OCI-M2 (cell line): ENCODE results near the gene CEBPB.
"Not testable (repeated sequence)": the region's sequence is repeated elsewhere in the genome, so short reads cannot be mapped to it uniquely, and the experiment has no call there.

ENCODE experiments used
- DNase-seq: peaks from one replicate; lab custom pipeline; 2025; ENCODE audit not compliant: unreplicated experiment; lab: John Stamatoyannopoulos, UW

CEBPB gene

DNA sequence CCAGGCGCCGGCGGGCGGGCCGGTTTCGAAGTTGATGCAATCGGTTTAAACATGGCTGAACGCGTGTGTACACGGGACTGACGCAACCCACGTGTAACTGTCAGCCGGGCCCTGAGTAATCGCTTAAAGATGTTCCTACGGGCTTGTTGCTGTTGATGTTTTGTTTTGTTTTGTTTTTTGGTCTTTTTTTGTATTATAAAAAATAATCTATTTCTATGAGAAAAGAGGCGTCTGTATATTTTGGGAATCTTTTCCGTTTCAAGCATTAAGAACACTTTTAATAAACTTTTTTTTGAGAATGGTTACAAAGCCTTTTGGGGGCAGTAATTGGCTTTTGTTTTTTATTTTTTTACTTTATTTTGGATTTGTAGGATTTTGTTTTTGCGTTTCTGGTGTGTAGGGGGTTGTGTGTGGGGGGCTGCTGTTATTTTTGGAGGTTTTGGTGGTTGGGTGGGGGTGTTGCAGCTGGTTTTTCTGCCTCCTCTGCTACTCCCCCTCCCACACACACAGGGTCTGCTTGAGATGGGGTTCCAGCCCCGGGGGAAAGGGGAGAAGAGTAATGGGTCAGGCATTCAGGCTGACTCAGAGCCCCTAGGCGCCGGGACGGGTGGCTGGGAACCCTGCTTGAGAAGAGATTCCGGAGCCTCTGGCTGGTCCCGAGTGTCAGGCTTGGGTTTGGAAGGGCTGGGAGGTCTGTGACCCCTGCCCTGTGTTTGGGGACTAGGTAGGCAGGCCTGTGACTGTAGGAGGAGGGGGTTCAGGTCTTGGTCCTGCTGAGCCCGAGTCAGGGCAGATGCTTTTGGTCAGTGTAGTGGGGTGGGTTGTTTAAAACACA lies 2.0 kb downstream of the CEBPB start:
- DNase-seq, result peak; percentile 56

DNA sequence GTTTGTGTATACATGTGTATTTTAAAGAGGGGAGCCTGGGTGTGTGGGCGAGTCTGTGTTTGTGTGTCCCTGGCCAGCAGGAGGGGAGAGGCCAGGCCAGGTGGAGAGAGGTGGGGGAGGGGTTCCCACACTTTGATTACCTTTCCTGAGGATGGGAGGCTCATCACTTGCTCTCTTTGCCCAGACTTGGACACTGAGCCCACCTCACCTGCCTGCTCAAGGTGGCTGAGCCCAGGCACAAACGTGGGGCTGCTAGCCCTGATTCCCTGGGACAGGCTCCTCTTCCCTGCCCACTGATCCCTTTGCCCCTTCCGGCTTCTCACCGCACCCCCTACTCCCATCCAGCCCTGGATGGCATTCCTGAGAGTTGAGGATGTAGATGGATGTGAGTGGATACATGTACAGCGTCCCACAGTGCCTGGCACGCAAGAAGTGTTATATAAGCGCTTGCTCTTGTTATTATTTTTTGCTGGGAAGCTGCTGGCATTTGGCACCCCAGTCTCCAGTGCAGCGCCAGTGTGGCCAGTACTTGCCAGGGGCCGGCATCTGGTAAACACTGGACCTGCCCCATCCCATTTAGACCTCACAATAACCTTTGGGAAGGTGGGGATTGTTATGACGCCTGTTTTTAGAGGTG lies 2.7 kb downstream of the CEBPB start:
- no peak for DNase-seq

DNA sequence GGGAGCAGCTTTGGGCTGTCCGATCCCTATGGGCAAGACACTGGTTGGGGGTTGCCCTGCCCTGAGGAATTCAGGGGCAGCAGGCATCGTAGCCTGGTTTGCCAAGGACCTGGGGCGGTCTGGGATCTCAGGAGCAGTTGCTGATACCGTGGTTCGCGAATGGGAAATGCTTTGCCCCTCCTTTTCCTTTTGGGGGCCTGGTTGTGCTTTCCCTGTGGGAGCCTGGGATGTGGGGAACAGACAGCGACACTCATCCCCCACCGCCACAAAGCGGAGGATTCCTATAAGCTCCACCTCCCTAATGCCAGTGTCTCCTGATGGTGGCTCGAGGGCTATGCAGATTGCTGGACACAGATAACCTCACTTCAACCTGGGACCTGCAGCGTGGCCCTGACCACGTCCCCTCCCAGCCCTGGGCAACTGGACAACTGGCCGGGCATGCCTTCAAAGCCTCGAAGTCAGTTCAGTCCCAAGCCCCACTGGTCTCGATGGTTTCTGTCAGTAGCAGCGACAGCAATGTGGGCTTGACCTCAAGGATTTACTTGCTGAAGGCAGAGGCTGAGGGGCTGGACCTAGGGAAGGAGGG lies 3.3 kb downstream of the CEBPB start:
- no peak for DNase-seq

DNA sequence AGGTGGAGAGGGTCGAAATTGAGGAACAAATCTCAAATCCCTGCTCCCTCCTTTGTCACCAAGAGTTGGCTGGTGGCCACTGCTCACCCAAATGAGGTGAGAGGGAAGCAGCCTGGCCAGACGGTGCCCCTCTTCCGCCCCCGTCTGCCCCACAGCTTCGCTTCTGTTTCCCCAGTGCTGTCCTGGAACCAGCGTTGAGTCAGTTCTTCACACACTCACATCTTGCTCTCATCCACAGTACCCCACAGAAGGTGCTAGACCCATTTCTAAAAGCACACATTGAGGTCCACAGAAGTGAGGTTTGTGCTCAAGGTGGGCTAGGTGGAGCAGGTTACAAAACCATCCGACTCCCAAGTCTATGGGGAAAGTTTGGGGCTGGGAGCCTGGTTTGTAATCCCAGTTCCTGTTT lies 3.8 kb downstream of the CEBPB start:
- DNase-seq, result no peak

DNA sequence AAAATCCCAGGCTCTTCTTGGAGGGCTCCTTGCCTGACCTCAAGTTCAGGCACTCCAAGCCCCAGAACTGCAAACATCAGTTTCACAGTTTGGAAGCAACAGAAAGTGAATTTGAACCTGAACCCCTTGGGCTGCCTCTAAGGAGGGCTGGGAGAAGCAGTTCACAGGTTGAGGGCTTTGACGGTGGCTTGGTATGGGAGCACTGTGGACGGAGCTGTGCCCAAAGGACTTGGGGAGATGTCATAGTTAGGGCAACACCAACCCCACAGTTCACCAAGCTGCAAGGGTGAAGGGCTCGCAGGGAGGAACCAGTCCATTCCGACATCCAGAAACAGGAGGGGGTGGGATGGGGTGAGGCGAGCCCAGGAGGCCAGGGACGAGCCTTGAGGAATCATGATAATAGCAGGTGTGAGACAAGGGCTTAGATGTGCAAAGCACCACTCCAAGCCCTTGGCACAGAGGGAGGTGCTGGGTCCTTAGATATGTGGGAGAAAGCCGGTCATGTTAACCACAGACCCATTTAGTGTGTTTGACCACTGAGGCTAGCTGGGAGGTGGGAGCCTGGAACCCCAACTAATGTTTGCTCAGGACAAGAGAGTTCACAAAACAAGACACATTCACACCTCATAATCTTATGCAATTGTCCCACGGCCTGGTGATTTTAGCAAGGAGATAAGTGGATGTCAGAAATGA lies 4.3 kb downstream of the CEBPB start:
- no peak for DNase-seq

DNA sequence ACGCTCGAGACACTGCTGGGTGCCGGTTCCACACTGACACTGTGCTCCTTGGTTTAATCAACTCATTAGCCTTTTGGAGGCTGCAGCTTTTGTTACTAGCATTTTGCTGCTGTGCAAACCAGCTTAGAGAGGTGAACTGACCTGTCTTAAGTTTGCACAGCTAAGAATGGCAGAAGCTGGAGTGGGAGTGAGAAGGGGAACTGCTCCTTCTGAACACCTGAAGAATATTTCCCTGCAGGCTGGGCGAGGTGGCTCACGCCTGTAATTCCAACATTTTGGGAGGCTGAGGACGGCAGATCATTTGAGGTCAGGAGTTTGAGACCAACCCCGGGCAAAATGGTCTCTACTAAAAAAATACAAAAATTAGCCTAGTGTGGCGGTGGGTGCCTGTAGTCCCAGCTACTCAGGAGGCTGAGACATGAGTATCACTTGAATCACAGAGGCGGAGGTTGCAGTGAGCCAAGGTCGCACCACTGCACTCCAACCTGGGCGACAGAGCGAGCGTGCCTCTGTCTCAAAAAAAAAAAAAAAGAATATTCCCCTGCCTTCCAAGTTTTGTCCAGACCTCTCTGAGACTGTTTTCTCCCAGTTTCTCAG lies 5.0 kb downstream of the CEBPB start:
- DNase-seq, result no peak

DNA sequence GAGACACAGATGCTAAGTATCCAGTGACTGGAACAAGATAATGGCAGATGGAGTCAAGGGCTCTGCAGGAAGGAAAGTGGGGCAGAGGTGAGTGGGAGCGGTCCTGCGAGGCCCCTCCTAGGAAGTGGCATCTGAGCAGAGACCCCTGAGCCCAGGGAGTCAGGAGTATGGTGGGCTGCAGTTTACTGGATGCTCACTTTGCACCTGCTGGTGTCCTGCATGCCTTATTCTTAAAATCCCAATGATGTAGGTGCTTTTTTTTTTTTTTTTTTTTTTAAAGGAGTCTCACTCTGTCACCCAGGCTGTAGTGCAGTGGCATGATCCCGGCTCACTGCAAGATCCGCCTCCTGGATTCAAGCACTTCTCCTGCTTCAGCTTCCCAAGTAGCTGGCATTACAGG lies 5.6 kb downstream of the CEBPB start:
- DNase-seq, result no peak

DNA sequence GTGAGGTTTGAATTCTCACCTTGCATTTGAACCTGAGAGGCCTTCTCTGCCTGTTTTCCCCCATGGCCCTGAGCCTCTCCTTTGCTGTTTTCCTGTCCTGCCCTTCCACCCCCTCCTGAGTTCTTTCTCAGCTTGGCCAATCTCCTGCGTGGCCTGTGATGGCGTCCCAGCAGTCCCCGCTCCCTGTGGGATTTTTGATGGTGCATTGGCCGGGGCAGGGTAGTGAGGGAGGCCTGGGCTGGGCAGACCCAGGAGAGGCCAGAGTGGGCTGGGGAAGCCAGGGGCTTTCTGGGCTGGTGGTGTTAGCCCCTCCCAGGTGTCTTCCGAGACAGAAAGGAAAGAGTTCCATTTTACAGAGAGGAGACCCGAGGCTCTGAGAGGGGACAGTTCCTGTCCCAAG lies 6.3 kb downstream of the CEBPB start:
- no peak for DNase-seq

DNA sequence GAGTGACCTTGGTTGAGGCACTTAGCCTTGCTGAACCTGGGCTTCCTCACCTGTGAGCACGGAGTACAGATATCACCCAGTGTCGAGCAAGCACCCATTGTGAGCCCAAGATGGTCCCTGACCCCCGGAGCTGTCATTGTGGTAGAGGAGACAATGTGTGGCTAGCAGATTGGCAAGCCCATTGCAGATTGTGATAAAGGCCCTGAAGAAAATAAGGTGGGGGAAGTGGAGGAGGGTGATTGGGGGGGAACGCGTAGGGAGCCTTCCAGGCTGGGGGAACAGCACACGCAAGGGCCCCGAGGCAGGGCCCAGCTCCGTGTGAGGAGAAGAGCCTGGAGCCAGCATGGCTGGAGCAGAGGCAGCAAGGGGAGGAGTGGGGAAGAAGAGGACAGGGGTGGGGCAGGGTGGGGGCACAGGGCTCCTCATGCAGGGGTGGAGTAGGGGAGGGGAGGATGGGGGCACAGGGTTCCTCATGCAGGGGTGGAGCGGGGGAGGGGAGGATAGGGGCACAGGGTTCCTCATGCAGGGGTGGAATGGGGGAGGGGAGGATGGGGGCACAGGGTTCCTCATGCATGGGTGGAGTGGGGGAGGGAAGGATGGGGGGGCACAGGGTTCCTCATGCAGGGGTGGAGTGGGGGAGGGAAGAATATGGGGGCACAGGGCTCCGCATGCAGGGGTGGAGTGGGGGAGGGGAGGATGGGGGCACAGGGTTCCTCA lies 7.0 kb downstream of the CEBPB start:
- DNase-seq, result no peak

DNA sequence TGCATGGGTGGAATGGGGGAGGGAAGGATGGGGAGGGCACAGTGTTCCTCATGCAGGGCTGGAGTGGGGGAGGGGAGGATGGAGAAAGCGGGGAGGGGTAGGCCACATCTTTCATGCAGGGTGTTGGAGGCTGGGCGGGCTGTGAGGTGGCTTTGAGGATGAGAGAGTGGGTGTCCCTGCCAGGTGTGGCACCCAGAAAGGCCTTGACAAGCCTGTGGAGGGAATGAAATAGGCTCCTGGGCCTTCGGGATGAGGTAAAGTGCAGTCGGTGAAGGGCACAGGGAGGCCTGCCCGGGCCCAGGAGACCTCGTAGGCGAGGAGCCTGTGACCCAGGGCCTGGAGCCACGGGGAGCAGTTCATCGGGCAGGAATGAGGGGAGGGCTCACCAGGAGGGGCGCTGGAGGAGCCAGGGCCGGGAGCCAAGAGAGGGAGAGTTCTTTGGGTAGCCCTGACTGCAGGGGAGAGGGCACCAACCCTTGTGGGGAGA lies 7.6 kb downstream of the CEBPB start:
- no peak for DNase-seq

DNA sequence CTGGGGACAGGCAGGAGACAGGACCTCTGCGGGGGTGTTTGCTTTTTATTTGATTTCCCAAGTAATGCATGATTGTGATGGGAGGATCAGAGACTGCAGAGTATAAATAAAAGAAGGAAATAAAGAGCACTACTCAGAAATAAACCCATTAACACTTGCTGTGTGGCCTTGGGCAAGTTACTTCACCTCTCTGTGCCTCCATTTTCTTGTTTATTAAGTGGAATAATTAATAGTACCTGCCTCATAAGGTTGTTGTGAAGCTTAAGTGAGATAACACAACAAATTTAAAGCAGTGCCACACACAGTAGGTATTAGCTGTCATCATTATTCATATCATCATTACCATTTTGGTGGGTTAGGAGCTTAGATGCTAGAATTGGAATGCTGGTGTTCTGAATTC lies 8.1 kb downstream of the CEBPB start:
- DNase-seq, result no peak

DNA sequence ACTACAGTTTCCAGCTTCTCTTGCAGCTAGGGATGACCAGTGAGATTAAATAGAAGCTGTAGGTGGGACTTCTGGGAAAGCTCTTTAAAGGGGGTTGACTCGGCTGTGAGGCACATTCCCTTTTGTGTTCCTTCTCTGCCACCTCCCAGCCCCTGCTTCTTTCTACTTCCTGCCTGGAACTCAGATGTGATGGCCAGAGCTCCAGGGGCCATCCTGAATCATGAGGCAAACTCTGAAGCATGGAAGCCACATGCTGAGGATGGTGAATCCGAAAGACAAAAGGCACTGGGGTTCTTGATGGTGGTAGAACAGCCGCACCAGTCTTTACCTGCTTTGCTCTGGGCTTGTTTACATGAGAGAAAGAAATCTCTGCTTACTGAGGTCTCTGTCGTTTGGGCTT lies 9.1 kb downstream of the CEBPB start:
- DNase-seq, result no peak

DNA sequence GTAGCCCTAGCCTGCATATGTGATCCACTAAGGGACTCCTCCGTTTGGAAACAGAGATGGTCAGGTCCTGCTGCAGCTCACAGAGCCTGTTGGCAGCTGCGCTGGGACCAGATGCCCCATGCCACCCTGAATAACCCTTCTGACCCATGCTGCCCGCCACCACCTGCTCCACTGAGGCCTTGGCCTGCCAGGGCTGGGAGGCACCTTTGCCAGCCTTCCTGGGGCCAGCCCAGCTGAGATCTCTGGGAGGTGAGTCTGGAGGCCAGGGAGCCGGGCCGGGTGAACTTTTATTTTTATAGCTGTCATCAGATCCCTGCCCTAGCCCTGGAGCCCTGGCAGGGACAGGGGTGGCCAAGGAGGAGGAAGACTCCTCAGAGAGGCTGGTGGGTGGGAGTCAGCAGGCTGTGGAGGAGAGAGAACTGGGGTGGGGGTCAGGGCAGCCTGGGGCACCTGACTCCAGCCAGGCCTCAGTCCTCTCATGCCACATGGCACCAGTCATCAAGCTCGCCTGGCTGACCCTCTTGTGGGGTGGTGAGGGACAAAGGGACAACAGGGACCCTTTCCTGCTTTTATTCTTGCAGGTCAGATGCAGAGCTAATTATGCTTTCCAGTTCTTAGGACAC lies 10.0 kb downstream of the CEBPB start:
- DNase-seq, result no peak

DNA sequence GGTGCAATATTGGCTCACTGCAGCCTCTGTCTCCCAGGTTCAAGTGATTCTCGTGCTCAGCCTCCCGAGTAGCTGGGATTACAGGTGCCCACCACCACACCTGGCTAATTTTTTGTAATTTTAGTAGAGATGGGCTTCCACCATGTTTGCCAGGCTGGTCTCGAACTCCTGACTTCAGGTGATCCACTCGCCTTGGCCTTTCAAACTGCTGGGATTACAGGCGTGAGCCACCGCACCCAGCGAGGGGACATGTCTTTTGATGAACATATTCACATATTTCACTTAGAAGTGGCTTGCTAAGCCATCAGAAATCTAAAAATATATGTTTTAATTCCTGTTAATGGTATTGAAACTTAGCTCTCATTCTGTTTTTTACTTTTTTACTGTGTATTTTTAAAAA lies 11.1 kb downstream of the CEBPB start:
- not testable (repeated sequence) for DNase-seq

DNA sequence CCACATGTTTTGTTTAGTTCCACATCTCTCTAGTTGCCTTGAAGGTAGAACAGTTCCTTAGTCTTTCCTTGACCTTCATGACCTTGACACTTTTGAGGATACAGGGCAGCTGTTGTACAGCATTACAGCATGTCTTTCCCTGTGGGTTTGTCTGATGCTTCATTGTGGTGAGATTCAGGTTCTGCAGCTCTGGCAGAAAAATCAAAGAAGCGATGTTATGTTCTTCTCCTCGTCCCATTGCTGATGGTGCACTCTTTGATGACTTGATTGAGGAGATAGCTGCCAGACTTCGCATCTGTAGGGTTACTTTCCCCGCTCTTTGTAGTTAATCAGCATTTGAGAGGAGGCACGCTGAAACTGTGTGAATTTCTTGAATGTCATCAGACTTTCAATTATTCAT lies 12.0 kb downstream of the CEBPB start:
- DNase-seq, result no peak

DNA sequence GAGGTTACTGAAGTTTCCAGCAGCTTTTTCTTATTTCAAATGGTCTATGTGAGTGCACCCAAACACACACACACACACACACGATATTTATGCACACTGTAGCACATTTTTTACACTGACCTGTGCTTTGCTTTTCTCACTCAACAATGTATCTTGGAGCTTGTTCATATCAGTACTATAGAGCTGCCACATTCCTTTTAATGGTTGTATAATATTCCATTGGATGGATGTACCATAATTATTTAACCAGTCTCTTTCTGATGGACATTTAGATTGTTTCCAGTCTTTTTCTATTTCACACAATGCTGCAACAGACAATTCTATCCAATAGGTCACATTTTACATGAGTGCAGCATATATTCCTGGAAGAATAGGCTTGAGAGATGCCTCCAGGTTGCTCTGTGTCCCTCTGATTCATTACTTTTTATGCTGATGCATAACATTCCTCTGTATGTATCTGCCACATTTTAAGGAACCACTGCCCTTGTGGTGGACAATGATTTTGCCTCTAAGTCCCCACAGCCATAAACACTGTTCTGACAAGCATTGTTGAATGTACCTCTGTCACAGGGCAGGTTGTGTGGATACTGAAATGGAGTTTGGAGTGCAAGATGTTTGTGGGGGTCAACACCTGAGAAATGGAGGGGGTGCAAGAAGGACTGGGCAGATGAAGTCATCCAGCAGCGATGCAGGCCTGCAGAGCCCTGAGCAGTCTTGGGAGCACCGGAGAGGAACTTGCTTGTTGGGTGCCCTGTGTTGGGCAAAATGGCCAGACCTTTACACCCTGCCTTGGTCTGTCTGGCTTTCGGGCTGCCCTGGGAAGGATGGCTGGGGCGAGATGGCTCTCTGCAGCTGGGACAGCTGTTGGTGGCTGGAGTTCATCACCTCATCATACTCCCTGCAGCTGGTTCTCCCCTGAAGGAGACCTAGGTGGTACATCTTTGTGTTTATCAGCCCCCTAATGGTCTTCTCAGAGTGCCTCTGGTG lies 13.6 kb downstream of the CEBPB start:
- DNase-seq, result no peak

DNA sequence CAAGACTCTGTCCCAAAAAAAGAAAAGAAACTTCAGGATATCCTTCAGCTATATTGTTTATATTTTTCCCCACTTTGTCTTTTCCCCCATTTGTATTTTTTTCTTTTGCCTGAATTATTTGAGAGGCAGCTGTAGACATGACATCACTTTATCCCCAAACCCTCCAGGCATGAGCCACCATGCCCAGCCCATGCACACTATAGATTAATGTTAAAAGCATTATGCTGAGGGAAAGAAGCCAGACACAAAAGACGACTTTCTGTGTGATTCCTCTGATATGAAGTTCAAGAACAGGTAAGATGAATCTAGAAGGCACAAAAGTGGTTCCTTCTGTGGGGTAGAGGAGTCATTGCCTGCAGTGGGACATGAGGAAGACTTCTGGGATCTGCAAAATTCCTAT lies 16.4 kb downstream of the CEBPB start:
- DNase-seq, result no peak

DNA sequence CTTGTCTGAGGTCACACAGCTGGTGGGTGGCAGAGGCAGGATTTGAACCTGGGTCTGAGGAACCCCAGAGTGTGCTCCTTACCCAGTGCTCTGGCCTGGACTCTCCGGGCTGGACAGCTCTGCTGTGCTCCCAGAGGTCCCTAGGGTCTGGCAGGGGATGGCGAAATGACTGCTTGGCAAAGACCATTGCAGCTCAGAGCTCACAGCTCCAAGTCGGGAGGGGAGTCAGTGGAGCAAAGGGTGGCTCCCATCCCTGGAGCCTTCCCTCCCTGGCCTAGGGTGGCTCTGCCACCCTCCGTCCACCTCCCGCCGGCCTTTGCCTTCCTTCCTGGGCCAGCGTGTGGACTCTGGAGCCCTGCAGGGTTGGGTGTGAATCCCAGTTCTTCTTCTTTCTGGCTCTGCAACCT lies 17.5 kb downstream of the CEBPB start:
- DNase-seq, result no peak

DNA sequence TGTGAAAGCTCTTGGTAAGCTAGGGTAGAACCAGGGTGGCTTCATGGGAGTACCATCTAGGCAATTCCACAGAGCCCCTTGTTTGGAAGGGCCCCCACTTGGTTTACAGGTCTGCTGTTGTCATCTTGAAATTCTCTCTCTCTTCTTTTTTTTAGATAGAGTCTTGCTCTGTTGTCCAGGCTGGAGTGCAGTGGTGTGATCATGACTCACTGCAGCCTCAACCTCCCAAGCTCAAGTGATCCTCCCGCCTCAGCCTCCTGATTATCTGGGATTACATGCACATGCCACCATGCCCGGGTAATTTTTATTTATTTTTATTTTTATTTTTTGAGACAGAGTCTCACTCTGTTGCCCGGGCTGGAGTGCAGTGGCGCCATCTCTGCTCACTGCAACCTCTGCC lies 18.2 kb downstream of the CEBPB start:
- DNase-seq, result not testable (repeated sequence)
